ENCODE results near the gene EHD4.

DNA sequence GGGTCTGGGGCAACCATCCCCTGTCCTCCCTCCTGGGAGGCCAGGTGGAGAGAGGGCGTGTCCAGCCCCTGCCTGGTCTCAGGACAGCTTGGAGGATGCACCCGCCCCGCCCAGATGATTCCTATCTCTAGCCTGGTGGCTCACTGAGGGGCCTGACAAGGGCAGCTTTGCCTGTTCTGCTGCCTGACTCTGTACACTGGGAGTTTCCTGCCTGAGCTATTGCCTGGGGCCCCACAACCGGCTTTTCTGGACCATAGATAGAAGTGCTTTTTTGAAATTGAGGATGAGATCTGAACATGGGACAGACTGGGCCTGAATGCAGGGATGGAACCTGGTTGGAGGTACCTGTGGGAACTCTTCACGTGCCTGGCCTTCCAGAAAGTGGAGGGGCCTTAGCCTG lies 49.2 kb upstream of the EHD4 start:
- TF ChIP-seq, protein P1, sequence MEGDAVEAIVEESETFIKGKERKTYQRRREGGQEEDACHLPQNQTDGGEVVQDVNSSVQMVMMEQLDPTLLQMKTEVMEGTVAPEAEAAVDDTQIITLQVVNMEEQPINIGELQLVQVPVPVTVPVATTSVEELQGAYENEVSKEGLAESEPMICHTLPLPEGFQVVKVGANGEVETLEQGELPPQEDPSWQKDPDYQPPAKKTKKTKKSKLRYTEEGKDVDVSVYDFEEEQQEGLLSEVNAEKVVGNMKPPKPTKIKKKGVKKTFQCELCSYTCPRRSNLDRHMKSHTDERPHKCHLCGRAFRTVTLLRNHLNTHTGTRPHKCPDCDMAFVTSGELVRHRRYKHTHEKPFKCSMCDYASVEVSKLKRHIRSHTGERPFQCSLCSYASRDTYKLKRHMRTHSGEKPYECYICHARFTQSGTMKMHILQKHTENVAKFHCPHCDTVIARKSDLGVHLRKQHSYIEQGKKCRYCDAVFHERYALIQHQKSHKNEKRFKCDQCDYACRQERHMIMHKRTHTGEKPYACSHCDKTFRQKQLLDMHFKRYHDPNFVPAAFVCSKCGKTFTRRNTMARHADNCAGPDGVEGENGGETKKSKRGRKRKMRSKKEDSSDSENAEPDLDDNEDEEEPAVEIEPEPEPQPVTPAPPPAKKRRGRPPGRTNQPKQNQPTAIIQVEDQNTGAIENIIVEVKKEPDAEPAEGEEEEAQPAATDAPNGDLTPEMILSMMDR (IDR thresholded peaks at IDR 0.05): no peak
- no peak for TF ChIP-seq POLR2A (IDR thresholded peaks at IDR 0.05)
